D341Med (cell line): ENCODE data around the gene HES2.
A peak's percentile ranks its signal among the peaks of the same experiment; 100 is the strongest.
"Not testable (repeated sequence)": the region's sequence is repeated elsewhere in the genome, so short reads cannot be mapped to it uniquely, and the experiment has no call there.

Source experiments
- DNase-seq: peaks from one replicate; pipeline ENCODE4 v3.0.0; 2012; ENCODE audit warnings: low spot score

HES2 gene

DNA sequence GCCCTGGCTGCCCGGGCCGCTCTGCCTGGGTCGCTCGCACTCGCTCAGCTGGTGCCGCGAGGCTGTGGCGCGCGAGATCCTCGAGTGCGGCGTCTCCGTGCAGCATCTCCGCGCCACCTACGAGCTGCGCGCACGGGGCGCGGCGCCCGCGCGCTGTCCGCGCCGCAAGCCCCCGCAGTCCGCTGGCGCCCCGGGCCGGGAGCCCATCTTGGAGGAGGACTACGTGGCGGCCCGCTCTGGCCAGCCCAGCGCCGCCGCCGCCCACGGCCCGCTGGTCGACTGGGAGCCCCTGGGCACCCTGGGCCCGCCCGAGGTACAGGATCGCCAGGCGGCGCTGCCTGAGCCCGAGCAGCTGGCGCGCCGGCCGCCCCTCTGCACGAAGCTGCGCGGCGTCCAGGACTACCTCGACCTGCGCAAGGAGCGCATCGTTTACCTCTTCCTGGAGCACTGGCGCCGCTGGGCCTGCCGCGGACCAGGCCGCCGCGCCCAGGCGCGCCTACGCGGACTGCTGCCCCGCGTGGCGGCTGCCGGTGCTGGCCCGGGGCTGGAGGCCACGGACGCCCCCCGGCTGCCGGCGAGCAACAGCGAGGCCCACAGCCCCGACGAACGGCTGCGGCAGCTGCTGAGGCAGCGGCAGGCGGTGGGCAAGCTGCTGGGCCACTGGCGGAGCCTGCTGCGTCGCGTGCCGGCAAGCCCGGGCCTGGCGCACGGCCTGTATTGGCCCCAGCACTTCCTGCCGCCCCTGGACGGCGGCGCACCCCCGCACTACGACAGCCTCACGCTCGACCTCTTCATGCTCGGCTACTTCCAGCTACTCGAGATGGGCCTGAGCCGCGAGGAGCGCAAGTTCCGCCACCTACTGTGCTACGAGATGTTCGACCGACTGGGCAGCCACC is 35.4 kb upstream of the HES2 start:
- DNase-seq = peak; percentile 67

DNA sequence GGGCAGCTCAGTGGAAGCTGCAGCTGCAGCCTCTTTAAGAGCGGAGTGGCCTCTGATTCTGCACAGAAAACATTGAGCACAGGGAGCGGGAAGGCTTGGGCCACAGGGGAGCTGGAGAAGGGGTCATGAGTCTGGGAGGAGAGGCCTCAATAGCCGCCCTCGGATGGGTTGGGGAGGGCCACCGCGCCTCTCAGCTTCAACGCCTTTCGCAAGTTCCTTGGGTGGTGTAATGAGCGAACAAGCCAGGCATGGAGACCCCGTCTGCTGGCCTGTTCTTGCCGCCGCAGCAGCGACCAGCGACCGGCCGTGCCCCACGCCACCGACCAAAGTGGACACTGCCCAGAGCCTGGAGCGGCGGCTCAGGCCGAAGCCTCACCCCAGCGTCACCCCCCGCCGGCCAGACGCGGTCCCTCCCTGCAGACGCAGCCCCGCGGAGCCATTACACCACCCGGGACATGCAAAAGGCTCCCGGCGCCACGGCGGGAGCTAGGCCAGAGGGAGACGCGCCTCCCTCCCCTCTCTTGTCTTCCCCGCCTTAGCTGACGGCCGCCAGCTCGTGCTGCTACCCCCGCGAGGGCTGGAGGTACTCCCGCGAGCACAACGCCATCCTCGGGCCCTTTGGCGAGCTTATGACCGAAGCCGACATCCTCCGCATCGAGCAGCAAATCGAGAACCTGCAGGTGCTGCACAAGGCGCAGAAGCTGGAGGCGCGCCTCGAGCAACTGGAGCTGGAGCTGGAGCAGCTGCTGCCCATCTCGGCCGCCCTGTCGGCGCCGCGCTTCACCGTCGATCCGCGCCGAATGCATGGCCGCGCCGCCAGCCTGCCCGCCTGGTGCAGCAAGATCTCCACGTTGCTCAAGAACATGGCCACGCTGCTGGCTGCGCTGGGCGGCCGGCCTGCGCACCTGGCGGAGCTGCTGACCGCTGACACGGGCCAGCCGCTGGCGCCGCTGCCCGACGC is 34.5 kb upstream of the HES2 start:
- not testable (repeated sequence) for DNase-seq

DNA sequence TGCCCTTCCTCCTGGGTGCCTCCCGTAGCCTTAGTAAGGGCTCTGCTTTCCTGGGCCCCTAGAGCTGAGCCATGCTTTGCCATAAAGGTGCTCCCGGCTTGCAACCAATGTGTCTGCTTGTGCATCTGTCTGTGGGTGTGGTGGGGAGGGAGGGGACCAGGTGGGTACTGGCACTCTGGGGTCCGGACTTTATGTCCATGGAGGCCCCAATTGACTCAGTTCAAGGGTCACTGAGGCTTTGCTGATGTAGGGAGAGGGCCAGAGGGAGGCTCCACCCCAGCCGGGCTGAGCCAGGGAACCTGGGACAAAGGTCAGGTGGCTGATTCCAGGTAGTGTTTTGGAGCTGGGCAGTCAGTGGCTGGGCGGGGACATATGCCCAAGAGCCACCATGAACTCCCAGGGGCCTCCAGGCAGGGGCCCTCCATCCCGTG is 31.2 kb upstream of the HES2 start:
- no peak for DNase-seq

DNA sequence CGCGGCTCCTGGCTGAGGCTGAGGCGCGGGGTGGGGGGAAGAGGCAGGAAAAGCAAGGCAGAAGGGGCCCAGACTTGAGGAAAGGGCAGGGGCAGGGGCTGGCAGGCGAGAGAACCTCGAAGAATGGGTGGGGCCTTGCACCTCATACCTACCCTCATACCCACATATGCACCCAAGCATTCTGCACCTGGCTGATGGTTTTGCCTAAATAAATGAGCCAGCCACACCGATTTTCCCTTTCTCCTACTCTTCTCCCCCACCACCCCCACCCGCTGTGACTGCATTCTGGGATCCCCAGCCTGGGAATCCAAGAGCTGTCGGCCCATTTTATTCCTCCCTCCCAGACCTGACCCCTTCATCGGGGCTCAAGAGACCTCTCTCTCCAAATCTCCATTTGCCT is 30.8 kb upstream of the HES2 start:
- DNase-seq = not testable (repeated sequence)

DNA sequence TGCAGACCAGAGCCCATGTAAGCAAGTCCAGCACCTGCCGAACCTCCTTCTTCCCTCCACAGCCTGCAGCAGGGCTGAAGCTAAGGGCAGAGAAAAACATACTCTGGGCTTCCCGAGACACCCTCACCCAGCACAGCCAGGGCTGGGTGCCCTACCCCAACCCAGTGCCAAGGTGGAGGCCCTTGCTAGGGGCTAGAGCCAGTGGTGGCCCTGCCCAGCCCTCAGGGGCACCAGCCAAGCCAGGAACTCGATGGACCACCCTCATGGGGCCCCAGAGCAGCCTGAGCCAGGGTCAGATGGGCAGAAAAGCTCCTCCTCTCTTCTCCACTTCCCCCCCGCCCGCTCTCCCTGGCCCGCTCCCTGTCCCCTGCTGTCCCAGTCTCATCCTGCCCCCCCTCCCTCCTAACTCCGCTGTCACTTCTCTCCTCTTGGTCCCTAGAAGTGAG is 30.3 kb upstream of the HES2 start:
- DNase-seq = no peak

DNA sequence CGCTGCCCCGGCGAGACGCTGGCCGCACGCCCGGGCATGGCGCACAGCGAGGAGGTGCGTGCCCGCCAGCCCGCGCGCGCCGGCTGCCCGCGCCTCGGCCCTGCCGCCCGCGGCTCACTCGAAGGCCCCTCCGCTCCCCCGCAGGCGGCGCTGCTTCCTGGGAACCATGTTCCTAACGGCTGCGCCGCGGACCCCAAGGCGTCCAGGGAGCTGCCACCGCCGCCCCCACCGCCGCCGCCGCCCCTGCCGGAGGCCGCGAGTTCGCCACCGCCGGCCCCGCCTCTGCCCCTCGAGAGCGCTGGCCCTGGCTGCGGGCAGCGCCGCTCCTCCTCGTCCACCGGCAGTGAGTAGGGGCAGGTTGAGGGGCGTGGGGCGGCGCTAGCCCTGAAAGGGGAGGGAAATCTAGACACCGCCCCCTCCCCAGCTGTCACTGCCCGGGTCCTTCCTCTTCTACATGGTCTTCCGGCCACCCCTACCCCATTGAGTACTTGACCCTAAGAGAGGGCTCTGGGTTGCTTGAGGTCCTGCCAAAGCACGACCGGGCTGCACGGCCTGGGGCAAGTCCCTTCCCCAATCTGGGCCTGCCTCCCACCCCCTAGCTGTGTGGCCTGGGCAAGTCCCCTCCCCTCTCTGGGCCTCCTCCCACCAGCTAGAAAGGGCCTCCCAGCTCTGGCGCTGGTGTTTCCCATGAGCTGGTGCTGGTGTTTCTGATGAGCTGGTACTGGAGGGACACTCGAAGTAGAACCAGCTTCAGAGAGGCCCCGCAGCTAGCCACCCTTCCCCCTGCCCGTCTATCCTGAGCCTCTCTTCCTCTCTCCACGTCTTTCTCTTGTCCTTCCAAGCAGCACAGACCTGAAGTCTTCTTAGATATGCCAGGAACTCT is 29.3 kb upstream of the HES2 start:
- DNase-seq = peak; percentile 72

DNA sequence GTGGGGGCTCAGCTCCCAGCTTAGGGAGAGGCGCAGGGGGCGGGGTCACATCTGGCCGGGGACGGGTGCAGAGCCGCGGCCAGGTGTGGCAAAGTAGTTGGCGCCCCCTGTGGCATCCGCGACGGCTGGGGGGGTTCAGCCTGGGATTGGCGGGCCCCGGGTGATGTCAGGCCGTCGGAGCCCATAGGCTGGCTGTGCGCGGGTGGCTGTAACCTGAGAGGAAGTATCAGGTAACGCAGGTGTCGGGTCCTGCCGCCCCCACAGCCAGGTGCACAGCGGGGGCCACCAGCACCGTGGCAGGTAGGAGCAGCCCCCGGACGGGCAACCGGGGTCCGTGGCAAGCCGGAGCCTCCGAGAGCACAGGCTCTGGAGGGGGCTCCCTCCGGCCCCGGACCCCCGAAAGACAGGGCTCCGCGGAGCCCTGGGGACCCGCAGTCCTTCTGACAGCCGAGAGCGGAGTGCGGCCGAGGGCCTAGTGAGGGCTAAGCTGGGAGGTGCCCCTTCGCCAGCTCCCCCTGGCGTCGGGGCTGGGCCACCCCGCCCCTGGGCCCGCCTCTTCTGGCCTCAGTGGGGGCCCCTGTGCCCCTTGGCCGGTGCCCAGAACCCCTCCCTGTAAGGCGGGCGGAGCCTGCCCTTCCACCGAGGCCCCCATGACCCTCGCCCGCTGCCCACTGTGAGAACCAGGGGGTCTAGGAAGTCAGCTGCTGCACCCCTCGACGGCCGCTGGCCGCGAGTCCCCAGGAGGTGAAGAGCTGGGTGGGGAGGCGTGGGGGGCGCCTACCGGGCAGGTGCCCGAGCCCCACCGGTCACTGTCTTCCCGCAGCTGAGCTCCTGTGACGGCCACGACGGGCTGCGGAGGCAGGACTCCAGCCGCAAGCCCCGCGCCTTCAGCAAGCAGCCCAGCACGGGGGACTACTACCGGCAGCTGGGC is 28.4 kb upstream of the HES2 start:
- DNase-seq = no peak

DNA sequence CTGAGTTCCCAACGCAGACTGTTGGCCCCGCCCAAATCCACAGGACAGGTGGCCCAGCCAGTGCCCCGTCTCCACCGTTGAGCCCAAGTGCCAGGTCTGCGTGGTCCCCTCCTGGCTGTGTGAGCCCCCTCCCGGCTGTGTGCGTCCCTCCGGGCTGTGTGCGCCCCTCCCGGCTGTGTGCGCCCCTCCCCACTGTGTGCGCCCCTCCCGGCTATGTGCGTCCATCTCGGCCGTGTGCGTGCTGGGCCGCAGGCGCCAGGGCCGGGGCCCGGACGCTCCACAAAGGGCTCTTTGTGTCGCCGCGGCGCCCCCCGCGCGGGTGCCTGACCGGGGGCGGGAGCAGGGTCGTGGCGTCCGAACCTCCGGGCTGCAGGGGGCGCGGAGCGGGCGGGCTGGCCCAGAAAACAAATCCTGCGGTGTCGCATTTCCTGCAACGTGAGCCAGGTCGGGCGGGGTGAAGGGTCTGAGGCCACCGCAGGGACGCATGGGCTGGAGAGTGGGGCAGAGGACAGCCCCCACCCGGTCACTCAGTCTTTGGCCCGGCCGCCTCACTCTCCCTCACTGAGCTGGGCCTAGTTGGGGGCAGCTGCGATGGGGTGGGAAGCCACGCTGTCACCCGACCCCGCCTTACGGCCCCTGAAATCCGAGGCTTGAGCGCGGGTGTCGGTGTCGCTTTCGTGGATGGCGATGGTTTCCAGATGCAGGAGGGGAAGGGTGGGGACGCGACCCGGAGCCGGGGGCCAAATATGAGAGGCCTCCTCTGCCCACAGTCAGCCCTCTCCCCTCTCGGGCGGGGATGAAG is 27.5 kb upstream of the HES2 start:
- no peak for DNase-seq

DNA sequence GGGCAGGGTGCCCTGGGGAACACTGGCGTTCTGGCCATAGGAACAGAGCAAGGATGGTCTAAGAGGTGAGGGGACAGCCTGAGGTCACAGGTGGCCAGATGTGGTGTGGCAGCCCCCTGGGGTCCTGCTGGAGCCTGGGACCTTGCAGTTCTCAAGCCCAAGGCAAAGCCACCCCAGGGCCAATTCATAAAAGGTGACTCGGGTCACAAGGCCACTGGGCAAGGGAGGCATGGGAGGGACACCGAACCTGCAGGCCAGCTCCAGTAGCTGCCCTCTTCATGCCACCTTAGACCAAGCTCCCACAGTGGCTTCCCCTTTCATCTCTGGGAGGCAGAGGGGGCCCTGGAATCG is 26.9 kb upstream of the HES2 start:
- DNase-seq = no peak

DNA sequence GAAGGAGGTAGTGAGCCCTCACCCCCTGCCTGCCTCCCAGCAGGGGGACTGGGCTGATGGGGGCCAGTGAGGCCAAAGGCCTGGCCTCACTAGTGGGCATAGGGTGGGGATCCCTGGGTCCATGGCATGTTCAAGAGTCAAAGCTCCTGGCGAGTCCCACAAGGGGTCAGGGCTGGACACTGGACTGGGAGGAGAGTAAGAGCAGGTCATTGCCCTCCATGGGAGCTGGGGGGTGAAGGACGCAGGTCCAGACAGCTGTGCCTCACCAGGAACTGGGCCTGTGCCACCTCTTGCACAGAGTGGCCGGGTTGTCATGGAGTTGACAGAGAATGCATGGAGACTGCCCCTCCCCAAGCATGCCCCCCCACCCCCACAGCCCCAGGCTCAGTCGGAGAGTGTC is 26.2 kb upstream of the HES2 start:
- not testable (repeated sequence) for DNase-seq

DNA sequence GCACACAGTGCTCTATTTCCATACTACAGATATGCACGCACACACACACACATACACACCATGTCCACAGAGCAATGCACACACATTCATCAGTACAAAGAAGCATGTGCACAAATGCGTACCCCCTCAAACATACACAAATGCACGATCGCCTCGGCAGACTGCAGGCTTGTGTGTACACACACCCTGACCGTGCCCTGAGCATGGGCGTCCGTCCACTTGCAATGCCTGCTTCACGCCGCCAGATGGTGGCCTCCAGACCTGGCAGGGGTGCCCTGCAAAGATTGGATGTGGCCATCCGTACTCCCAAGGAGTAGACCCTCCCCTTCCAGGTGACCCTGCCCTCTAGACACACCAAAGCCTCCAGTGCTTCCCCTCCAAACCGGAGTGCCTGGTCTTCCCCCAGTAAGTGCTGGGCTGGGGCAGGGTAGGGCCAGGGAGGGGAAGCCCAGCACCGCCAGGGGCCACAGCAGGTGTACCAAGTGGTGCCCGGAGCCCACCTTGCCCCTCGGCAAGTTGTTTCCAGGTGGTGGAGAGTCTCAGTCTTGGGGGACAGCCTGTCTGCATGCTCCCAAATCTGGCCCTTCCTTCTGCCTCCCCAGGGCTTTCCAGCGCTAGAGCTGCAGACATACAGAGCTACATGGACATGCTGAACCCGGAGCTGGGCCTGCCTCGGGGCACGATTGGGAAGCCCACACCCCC is 25.5 kb upstream of the HES2 start:
- no peak for DNase-seq

DNA sequence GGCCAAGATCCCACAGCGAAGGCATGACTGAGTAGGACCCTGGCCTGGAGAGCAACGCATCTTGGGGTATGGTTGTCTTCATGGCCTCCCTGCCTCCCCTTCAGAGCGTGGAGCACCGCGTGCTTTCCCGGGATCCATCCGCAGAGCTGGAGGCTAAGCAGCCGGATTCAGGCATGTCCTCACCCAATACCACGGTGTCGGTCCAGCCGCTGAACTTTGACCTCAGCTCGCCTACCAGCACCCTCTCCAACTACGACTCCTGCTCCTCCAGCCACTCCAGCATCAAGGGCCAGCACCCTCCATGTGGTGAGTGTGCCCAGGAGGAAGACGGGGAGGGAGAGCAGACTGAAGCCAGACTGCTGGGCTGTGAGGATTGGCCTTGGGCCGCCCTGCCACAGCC is 24.7 kb upstream of the HES2 start:
- DNase-seq = no peak

DNA sequence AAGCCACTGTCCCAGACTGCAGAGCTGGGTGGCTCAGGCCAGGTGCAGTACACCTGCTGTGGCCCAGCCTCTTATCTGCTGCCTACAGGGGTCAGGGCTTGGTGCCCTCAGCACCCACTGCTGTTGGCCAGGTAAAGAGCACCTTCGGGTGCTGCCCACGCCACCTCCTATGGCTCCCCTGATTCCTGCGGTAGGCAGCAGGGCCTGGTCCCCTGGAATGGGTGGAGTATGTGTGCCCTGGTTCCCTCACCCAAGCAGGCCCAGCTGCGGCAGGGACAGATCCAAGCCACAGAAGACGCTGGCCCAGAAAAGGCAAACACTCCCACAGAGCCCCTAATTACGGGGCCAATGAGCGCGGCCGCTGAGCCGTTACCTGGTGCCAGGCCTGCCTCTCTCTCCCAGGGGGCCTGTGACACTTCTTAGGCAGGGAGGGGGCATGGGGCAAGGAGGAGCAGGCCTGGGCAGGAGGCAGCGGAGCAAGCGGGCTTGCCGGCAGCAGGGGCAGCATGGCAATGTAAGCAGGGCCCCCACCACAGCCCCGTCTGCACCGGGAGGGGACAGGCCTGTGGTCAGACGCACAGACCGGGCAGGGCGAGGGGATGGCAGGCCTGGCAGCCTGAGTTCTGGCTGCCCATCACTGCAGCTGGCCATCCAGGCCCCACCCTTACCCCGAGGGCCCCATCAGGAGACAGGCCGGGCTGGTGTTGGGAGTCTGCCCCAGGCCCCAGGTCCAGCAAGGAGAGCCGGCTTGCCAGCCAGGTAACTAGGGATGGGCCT is 23.8 kb upstream of the HES2 start:
- DNase-seq = no peak

DNA sequence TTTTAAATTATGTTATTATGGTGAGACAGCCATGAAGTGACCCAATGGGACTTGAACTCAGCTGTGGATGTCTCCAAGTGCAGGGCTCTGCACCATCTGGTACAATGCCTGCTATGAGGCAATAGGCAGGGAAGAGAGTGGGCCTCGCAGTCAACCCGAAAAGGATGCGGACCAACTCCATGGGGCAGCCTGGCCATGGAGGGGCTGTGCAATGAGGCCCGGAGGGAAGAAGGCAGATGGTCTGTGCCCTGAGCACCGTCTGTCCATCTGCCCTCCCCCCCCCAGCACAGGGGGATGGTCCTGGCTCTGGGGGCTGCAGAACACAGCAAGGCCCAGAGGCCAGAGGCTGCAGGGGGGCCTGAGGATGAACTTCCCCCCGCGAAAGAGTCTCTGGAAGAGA is 21.9 kb upstream of the HES2 start:
- DNase-seq = no peak

DNA sequence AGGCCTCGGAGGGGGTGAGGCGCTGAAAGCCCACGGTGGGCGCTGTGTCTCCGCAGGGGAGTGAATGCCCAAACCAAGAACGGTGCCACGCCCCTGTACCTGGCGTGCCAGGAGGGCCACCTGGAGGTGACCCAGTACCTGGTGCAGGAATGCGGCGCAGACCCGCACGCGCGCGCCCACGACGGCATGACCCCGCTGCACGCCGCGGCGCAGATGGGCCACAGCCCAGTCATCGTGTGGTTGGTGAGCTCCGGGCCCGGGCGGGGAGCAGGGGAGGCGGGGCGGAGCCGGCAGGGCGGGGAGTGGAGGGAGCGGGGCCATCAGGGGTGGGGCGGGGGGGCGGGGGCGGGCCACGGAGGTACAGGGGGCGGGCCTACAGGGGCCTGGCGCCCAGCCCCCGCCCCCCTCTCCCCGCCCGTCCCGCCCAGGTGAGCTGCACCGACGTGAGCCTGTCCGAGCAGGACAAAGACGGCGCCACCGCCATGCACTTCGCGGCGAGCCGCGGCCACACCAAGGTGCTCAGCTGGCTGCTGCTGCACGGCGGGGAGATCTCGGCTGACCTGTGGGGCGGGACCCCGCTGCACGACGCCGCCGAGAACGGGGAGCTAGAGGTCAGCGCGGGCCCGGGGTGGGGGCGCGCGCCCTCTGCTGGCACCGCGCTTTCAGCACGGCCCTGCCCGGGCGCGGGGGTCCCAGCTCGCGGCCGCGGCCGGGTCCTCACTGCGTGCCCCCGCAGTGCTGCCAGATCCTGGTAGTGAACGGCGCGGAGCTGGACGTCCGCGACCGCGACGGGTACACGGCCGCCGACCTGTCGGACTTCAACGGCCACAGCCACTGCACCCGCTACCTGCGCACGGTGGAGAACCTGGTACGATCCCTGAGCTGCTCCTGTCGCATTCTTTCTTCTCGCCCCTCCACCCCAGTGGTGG is 20.7 kb upstream of the HES2 start:
- peak; percentile 70 for DNase-seq

DNA sequence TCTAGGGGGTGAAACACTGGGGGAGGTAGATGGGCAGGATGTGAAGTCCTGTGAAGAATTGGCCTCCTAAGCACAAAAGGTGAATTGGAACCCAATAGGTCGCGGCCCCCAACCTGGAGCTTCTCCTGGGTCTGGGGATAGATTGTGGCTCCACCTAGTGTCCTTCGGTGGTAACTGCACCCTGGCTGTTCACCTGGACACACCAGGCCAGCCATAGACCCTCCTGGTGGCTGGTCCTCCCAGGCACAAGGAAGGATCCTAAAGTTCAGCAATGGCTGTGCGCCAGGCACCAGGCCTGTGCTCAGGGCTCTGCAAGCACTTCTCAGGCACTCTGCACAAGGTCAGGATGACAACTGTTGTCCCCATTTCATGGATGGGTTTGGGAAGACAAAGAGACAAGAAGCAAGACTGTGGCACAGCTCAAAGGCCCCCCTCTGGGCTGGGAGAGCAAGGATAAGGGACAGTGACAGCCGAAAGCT is 18.4 kb upstream of the HES2 start:
- peak; percentile 81 for DNase-seq

DNA sequence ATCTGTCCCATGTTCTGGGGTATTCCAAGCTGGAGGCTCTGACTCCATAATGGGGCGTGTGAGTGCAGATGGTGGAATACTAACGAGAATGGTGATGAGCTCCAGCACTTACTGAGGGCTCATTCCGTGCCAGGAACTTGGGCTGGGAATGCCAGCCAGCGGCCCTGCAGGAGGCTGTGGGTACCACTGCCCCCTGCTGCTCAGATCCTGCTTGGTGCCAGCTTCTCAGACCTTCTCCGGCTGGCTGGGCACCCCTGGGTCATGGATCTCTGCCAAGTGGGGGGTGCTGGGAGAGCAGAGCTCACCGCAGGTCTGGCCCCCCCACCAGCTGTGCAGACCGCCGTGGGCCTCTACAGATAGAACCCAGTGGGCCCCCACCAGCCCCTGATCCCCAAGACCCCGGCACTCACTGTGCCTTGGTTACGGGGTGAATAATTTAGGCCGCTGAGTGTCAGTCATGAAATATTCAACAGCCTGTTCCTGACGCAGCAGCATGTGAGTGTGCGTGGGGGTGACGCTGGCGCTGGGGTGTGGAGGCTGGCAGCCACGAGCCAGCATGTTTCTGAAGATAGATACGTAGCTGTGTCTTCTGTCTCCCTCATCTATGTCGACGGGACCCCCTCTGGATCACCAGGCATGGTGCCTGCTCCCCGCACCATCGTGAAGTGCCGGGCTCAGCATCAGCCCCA is 17.4 kb upstream of the HES2 start:
- DNase-seq = peak; percentile 62
